K562 (cell line): Measurements from ENCODE around the gene VWA7. TPM values are rescaled to one million over a fixed set of nuclear protein-coding genes. Genes with fewer than 3 reads are reported as not detected.

ENCODE experiments used
- BRD4 ChIP-seq: fragments of 200-600 bp; sonication (generic); IDR thresholded peaks from 2 replicates; pipeline ENCODE4 v1.6.1; 2017; ENCODE audit warnings: inconsistent platforms
- CBX1 ChIP-seq: sonication (generic); IDR thresholded peaks from 2 replicates; pipeline ENCODE4 v1.6.1; 2016; ENCODE audit warnings: antibody characterized with exemption, low read depth, mild to moderate bottlenecking
- CC2D1A ChIP-seq: fragments of 450-650 bp; IDR thresholded peaks from 2 replicates; pipeline ENCODE4 v1.6.1; 2017; ENCODE audit warnings: mild to moderate bottlenecking
- CXXC5 ChIP-seq: fragments of 250-450 bp; sonication (Bioruptor Pico); IDR thresholded peaks from 2 replicates; pipeline ENCODE4 v1.8.0; 2022; ENCODE audit warnings: inconsistent platforms, mild to moderate bottlenecking, moderate library complexity
- ETV1 ChIP-seq: fragments of 450-650 bp; conservative IDR thresholded peaks from 2 replicates; pipeline ENCODE4 v1.6.1; 2016; ENCODE audit warnings: missing genetic modification characterization, control low read depth, low read depth, missing compliant biosample characterization
- HDGF ChIP-seq: fragments of 450-650 bp; IDR thresholded peaks from 2 replicates; pipeline ENCODE4 v1.6.1; 2016
- HNRNPL ChIP-seq: fragments of 200-400 bp; formaldehyde crosslinking; IDR thresholded peaks from 2 replicates; pipeline ENCODE4 v1.6.1; 2017; ENCODE audit warnings: low read depth, mild to moderate bottlenecking, low read length
- KDM1A ChIP-seq, 2 experiments: fragments of 450-650 bp; IDR thresholded peaks; 2 replicates each; pipeline ENCODE4 v1.6.1; 2016; ENCODE audit warnings: mild to moderate bottlenecking in 2 of 2
- POLR3A ChIP-seq: IDR thresholded peaks from 2 replicates; pipeline ENCODE4 v1.6.1; 2011; ENCODE audit warnings: borderline replicate concordance, mild to moderate bottlenecking, moderate library complexity; ENCODE audit not compliant: insufficient read length, insufficient read depth; ENCODE audit errors: extremely low read depth
- SOX6 ChIP-seq: fragments of 450-650 bp; IDR thresholded peaks from 2 replicates; pipeline ENCODE4 v1.6.1; 2014; ENCODE audit warnings: mild to moderate bottlenecking
- TCF7 ChIP-seq: sonication (generic); IDR thresholded peaks from 2 replicates; pipeline ENCODE4 v1.6.1; 2016; ENCODE audit warnings: antibody characterized with exemption, borderline replicate concordance
- TGIF2 ChIP-seq: sonication (generic); formaldehyde crosslinking; IDR thresholded peaks from 2 replicates; pipeline ENCODE4 v1.8.1; 2022; ENCODE audit warnings: mild to moderate bottlenecking, missing genetic modification reagents, moderate library complexity
- TRIM24 ChIP-seq, 2 experiments: fragments of 450-650 bp; IDR thresholded peaks; 2 replicates each; pipeline ENCODE4 v1.6.1; 2016
- U2AF2 ChIP-seq: fragments of 200-400 bp; formaldehyde crosslinking; optimal IDR thresholded peaks from 2 replicates; pipeline ENCODE3; 2017; ENCODE audit warnings: low read depth, mild to moderate bottlenecking, low read length
- ZKSCAN1 ChIP-seq: fragments of 150-350 bp; IDR thresholded peaks from 2 replicates; pipeline ENCODE4 v1.6.1; 2016; ENCODE audit warnings: low read depth, low read length
- ZNF165 ChIP-seq: fragments of 250-450 bp; sonication (Bioruptor Pico); IDR thresholded peaks from 2 replicates; pipeline ENCODE4 v1.4.0; 2020; ENCODE audit warnings: borderline replicate concordance
- ZNF444 ChIP-seq: fragments of 250-450 bp; sonication (Bioruptor Pico); IDR thresholded peaks from 2 replicates; pipeline ENCODE4 v1.4.0; 2020; ENCODE audit warnings: mild to moderate bottlenecking, moderate library complexity
- ZNF707 ChIP-seq: fragments of 250-450 bp; sonication (Bioruptor Pico); conservative IDR thresholded peaks from 2 replicates; pipeline ENCODE4 v1.8.0; 2022; ENCODE audit warnings: inconsistent platforms, mild to moderate bottlenecking, moderate library complexity
- polyA plus RNA-seq, 8 experiments: library from polyadenylated mRNA; depleted of rRNA in 4 of 8; stranded (reverse) in 5 of 8; unstranded in 3 of 8; fragments of >200 nt; fragmentation: Nextera tagmentation in 2 of 8; fragmentation: Illumina TruSeq in 1 of 8; extraction: Ambion mirVana in 2 of 8; extraction: Trizol in 1 of 8; gene quantifications; 2 replicates each; pipeline versions ENCODE4 v1.2.1 to v1.2.3, GENCODE V29; 2011 to 2014; ENCODE audit warnings: inconsistent platforms in 1 of 8, missing spikeins in 1 of 8
- total RNA-seq, 7 experiments: library from RNA; depleted of rRNA in 6 of 7; stranded (reverse); fragments of >200 nt in 6 of 7; fragmentation: Illumina TruSeq in 2 of 7; extraction: Trizol in 2 of 7; gene quantifications; 2 replicates each; pipeline versions ENCODE4 v1.2.1 to v1.2.3, GENCODE V29; 2011 to 2021; ENCODE audit warnings: low replicate concordance in 1 of 7
- TF ChIP-seq, protein P1 (sequence below): fragments of 250-450 bp; sonication (Bioruptor Pico); IDR thresholded peaks from 2 replicates; pipeline ENCODE4 v1.4.0; 2020; ENCODE audit warnings: mild to moderate bottlenecking, moderate library complexity, borderline replicate concordance
- TF ChIP-seq, protein P2 (sequence below): fragments of 250-450 bp; sonication (Bioruptor Pico); IDR thresholded peaks from 2 replicates; pipeline ENCODE4 v1.8.0; 2021; ENCODE audit warnings: mild to moderate bottlenecking, moderate library complexity
- TF ChIP-seq, protein P3 (sequence below): fragments of 200-800 bp; sonication (Bioruptor generic); IDR thresholded peaks from 2 replicates; pipeline ENCODE4 v1.6.1; 2017; ENCODE audit warnings: missing genetic modification characterization, missing compliant biosample characterization
- TF ChIP-seq, protein P4 (sequence below): fragments of 250-450 bp; sonication (Bioruptor Pico); IDR thresholded peaks from 2 replicates; pipeline ENCODE4 v1.4.0; 2020

The VWA7 gene
- total and polyA plus RNA-seq, 9 of the 15 experiments (the other 6 are each of a cell fraction or from before 2014, with no cell fraction given) = 0.18 to 2.9 (median 0.95) TPM

DNA sequence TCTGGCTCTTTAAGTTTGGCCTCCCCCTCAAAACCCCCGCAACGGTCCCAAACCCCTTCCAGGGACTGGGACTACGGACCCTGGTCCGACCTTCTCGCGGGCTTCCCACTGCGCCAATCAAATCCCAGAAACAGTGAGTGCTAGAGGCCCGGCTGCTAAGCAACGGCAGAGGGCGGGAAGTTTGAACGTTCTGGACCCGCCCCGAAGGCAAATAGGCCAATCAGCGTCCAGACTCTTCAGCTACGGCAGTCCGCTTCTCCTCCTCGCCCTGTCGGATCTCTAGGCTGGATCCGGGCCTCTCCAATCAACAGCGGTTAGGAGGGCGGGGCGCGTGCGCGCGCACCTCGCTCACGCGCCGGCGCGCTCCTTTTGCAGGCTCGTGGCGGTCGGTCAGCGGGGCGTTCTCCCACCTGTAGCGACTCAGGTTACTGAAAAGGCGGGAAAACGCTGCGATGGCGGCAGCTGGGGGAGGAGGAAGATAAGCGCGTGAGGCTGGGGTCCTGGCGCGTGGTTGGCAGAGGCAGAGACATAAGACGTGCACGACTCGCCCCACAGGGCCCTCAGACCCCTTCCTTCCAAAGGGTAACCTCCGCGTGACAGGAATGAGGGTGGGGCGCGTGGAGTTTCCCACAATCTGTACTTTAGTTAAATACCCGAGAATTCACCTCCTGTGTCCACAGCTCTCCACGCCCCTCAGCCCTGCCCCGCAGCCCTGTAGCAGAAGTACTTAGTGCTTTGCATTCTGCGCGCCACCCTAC is 37.3 kb downstream of the VWA7 start, which contains the start of gene MSH5 (continued):
- TF ChIP-seq, protein P1, sequence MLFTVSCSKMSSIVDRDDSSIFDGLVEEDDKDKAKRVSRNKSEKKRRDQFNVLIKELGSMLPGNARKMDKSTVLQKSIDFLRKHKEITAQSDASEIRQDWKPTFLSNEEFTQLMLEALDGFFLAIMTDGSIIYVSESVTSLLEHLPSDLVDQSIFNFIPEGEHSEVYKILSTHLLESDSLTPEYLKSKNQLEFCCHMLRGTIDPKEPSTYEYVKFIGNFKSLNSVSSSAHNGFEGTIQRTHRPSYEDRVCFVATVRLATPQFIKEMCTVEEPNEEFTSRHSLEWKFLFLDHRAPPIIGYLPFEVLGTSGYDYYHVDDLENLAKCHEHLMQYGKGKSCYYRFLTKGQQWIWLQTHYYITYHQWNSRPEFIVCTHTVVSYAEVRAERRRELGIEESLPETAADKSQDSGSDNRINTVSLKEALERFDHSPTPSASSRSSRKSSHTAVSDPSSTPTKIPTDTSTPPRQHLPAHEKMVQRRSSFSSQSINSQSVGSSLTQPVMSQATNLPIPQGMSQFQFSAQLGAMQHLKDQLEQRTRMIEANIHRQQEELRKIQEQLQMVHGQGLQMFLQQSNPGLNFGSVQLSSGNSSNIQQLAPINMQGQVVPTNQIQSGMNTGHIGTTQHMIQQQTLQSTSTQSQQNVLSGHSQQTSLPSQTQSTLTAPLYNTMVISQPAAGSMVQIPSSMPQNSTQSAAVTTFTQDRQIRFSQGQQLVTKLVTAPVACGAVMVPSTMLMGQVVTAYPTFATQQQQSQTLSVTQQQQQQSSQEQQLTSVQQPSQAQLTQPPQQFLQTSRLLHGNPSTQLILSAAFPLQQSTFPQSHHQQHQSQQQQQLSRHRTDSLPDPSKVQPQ (CRISPR knock-in tag) = peak; percentile 72; the same call in 1 of the 2 replicates
- TF ChIP-seq ZNF707 (CRISPR knock-in tag) (no peak; the same call in 1 of the 2 replicates), KDM1A (IDR thresholded peaks at IDR 0.05) (no peak), TRIM24 (IDR thresholded peaks at IDR 0.05) (peak; percentile 39 to 40; a peak in 2 of 4 replicates), ETV1 (tag) (no peak), CXXC5 (CRISPR knock-in tag) (peak; percentile 99), ZNF165 (CRISPR knock-in tag) (peak; percentile 27; the same call in 1 of the 2 replicates), HDGF (no peak), ZNF444 (peak; percentile 68; the same call in 1 of the 2 replicates), SOX6 (no peak), TCF7 (no peak), ZKSCAN1 (no peak), U2AF2 (no peak), HNRNPL (no peak), BRD4 (peak; percentile 91), CC2D1A (peak; percentile 61), CBX1 (no peak), TGIF2 (CRISPR knock-in tag) (no peak), POLR3A (no peak)
- TF ChIP-seq, protein P2, sequence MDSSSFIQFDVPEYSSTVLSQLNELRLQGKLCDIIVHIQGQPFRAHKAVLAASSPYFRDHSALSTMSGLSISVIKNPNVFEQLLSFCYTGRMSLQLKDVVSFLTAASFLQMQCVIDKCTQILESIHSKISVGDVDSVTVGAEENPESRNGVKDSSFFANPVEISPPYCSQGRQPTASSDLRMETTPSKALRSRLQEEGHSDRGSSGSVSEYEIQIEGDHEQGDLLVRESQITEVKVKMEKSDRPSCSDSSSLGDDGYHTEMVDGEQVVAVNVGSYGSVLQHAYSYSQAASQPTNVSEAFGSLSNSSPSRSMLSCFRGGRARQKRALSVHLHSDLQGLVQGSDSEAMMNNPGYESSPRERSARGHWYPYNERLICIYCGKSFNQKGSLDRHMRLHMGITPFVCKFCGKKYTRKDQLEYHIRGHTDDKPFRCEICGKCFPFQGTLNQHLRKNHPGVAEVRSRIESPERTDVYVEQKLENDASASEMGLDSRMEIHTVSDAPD (CRISPR knock-in tag) = no peak
- TF ChIP-seq, protein P3, sequence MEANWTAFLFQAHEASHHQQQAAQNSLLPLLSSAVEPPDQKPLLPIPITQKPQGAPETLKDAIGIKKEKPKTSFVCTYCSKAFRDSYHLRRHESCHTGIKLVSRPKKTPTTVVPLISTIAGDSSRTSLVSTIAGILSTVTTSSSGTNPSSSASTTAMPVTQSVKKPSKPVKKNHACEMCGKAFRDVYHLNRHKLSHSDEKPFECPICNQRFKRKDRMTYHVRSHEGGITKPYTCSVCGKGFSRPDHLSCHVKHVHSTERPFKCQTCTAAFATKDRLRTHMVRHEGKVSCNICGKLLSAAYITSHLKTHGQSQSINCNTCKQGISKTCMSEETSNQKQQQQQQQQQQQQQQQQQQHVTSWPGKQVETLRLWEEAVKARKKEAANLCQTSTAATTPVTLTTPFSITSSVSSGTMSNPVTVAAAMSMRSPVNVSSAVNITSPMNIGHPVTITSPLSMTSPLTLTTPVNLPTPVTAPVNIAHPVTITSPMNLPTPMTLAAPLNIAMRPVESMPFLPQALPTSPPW (CRISPR knock-in tag) = no peak
- TF ChIP-seq, protein P4, sequence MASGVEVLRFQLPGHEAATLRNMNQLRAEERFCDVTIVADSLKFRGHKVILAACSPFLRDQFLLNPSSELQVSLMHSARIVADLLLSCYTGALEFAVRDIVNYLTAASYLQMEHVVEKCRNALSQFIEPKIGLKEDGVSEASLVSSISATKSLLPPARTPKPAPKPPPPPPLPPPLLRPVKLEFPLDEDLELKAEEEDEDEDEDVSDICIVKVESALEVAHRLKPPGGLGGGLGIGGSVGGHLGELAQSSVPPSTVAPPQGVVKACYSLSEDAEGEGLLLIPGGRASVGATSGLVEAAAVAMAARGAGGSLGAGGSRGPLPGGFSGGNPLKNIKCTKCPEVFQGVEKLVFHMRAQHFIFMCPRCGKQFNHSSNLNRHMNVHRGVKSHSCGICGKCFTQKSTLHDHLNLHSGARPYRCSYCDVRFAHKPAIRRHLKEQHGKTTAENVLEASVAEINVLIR (CRISPR knock-in tag) = no peak; the same call in 1 of the 2 replicates
